Mucosa of gallbladder (tissue), 1 donor: ENCODE data around the gene TNFAIP1. TPM values are rescaled to one million over a fixed set of nuclear protein-coding genes. Genes with fewer than 3 reads are reported as not detected.
"Not testable (repeated sequence)": the region's sequence is repeated elsewhere in the genome, so short reads cannot be mapped to it uniquely, and the experiment has no call there.

Source experiments
- DNase-seq: peaks from one replicate; pipeline ENCODE4 v3.0.0-alpha.2; 2020; ENCODE audit warnings: low spot score
- total RNA-seq: library from RNA; stranded (reverse); gene quantifications from one replicate; pipeline ENCODE4 v1.2.1, GENCODE V29; 2021
- donor health status: DM: no; HTN: no; CAD: no.

Gene TNFAIP1
- total RNA-seq, 1 donor from 2014 or later = 60.2 TPM

DNA sequence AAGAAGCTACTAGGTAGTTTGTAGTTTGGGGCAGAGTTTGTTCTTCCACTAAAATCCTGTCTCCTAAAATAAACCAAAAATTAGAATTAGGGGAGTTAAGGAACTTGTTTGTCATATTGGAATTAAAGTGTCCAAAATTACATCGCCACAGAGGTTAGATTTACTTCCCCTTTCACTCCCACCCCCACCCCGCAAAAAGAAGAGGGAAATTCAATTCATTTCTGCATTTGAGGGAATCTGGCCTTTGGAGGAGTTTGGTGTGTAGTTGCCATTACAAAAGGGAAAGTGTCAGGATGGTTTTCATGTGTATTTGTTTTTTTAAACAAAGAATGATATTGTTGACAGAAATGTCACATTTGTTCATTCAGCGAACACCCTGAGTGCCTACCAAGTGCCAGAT lies 10.8 kb upstream of the TNFAIP1 start:
- no peak for DNase-seq

- no peak for DNase-seq
Observed at GRCh38 chr17:28325211-28325610, 10.3 kb upstream of the TNFAIP1 start.

- peak; percentile 40 for DNase-seq
Observed at GRCh38 chr17:28326114-28326513, 9.4 kb upstream of the TNFAIP1 start.

DNA sequence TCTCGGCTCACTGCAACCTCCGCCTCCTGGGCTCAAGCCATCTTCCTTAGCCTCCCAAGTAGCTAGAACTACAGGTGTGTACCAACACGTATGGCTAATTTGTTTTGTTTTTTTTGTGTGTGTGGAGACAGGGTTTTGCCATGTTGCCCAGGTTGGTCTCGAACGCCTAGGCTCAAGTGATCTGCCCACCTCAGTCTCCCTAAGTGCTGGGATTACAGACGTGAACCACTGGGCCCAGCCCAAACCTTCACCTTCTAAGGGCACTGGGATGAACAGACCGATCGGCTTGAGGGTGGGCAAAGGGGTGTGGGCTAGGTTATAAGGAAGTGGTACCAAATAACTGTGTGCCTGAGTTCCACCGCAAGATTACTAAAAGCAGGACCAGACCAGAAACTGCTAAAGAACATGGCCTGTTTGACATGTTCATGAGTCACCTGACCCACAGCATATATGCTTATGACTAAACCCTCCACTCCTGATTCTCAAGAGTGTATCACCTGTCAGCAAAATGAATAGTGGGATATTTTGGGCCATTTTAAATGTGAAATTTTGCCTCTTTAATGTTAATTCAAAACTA lies 8.4 kb upstream of the TNFAIP1 start:
- no peak for DNase-seq

GRCh38 chr17:28327709-28328108 lies 7.9 kb upstream of the TNFAIP1 start:
- no peak for DNase-seq

- DNase-seq = no peak
Observed at GRCh38 chr17:28328325-28328724, 7.2 kb upstream of the TNFAIP1 start.

DNA sequence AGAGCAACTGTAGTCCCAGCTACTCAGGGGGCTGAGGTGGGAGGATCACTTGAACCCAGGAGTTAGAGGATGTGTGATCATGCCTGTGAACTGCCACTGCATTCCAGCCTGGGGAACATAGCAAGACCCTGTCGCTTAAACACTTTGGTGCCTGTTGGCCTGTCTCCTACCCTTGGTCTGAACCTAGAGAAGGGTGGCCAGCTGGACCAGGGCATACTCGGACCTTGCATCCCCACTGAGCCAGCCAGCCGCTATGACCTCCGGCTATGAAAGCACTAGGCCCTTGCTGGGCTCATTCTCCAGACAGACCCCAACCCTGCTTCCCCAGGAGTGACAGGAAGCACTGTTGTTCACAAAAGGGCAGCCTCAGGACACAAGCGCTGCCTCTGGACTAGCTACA lies 4.9 kb upstream of the TNFAIP1 start:
- DNase-seq = no peak

GRCh38 chr17:28331891-28332420 lies 3.6 kb upstream of the TNFAIP1 start:
- no peak for DNase-seq

- no peak for DNase-seq
Observed at GRCh38 chr17:28333083-28333746, 2.3 kb upstream of the TNFAIP1 start.

DNA sequence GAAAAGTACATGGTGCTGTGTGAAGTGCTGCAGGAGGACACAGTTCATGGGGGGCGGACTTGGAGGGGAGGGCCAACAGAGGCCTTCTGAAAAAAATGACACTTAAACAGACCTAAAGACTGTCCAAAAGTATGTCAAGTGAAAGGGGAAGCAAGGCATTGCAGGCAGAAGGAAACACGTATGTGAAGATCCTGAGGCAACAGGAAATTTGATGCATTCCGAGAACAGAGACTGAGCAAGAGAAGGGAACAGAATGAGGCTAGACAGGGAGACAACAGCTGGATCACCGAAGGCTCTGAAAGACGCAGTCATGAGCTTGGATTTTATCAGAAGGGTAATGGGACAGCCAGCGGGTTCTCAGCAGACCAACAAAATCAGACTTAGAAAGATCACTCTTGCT lies 1.4 kb upstream of the TNFAIP1 start:
- DNase-seq = no peak

GRCh38 chr17:28334666-28335200 lies 828 bp upstream of the TNFAIP1 start:
- DNase-seq = no peak

DNA sequence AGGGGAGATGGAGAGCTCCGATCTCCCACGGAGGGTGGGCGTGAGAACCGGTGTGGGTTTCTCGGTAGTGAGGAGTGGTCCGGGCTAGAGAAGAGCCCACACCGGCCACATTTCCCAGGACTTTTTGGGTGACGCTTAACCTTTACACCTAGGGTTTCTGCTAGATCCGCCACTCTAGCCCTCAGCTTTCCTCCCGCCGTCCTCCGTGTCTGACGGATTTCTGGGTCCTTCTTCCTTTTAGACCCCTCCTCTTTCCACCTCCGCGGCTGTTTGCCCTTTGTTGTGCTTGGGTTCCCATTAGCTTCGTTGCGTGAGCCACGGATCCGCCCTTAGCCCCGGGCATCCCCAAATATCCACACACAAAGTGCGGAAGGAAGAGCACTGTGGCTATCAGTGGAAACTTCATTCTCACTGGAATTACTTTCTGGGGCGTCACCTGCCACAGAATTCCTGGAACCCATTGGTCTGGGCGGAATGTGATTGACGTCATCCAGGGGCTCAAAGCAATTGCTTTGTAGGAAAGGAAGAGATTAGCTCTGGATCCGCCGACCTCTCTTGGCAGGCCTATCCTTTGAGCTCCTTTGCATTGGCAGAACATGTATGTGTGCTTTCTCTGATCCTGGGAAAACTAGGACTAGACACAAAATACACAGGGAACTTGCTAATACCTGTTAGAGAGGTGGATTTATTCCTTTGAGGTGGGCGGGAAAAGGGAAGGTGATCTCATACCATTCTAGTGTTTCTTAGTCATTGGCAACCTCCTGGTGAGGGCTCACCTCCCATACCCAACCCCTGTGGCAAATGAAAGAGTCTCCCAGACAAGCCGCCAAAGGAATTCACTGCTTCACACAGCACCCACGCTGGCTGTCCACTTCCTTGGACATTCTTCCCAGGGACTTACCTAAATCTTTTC lies 654 bp downstream of the TNFAIP1 start:
- peak; percentile 36 for DNase-seq

DNA sequence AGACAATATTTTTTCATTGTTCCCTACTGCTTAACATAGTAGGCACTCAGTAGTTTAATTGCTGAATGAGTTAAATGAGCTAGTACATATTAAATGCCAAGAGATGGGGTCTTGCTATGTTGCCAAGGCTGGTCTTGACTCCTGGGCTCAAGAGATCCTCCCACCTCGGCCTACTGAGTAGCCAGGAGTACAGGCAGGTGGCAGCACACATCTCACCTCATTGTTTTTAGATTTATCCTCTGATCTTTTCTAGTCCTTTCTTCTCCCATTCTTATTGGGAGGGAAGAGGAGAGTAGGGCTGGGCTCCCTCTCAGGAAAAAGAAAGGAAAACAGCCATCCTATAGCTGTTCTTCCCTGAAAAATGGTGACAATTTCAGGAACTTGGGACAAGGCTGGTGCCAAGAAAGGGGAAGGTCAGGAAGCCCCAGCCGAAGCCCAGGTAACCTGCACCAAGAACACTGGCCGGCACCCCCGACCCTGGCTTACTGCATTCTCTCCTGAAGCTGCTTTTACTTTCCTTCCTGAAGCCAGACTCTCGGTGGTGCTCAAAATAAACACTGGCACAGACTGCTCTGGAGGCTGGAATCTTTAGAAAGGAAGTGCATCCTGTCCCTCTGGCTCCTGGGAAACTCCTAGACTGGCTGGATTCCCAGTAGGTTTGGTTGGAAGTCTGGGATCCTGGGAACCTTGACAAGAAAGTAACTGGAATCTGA lies 2.7 kb downstream of the TNFAIP1 start:
- DNase-seq = no peak

GRCh38 chr17:28338769-28339212 lies 3.2 kb downstream of the TNFAIP1 start:
- DNase-seq = not testable (repeated sequence)

DNA sequence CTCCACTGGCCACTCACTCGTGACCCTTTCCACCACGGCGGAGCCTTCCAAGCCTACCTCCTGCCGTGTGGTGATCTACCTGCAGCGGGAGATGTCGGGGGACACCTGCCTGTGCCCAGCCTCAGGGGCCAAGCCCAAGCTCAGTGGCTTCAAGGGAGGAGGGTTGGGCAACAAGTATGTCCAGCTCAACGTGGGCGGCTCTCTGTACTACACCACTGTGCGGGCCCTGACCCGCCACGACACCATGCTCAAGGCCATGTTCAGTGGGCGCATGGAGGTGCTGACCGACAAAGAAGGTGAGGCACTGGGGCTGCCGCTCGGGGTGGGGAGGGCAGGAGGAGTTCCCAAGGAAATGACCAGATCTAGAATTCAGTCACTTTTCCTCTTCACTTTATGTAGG lies 3.9 kb downstream of the TNFAIP1 start:
- no peak for DNase-seq

DNA sequence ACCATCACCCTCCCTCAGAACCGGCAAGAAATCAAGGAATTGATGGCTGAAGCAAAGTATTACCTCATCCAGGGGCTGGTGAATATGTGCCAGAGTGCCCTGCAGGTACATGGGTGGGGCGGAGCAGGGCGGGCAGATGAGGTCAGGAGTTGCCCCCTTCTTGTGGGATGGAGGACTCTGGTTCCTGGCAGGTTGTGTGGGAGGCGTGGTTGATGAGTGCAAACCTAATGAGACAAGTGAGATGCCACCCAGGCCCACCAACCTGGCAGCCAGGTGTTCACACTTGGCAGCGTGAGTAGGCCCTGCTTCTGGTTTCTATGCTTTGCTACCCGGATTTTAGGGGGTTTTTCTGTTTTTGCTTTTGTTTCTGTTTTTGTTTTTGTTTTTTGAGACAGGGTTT lies 4.8 kb downstream of the TNFAIP1 start:
- no peak for DNase-seq

GRCh38 chr17:28341516-28341915 lies 6.0 kb downstream of the TNFAIP1 start:
- no peak for DNase-seq

GRCh38 chr17:28342313-28342712 lies 6.8 kb downstream of the TNFAIP1 start:
- no peak for DNase-seq

DNA sequence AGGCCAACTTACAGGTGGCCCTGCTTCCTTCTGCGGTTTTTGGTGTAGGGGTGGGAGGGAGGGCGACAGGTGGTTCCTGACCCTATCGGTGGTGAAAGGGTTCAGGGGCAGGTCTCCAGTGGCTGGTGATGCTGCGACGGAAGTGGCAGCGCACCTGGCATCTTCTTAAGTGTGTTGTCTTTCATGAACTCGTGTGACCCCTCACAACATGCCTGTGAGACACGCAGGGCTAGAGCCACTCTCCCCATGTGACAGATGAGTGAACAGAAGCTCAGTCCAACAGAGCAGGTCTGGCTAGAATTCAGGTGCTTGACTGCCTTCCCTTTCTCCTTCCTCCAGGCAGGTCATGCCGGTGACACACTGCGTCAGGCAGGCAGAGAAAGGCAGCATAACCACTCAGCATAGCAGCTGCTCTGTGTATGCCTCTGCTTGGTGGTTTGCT lies 8.0 kb downstream of the TNFAIP1 start:
- no peak for DNase-seq

GRCh38 chr17:28344011-28344410 lies 8.4 kb downstream of the TNFAIP1 start:
- DNase-seq = no peak

DNA sequence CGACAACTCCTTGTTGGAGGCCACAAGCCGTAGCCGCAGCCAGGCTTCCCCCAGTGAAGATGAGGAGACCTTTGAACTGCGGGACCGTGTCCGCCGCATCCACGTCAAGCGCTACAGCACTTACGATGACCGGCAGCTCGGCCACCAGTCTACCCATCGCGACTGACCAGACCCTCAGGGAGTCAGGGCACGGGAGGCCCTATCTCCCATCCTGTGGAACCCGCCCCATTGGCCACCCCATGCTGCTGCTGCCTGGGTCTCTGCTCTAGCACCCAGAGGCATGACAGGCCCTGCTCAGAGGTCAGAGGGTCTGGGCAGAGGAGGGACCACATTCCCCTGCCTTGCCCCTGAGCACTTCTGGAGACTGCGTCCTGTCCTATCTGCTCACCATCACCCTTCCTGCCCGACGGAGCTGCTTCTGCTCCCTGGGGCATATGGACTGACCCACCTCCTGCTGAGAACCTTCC lies 8.9 kb downstream of the TNFAIP1 start:
- no peak for DNase-seq
